HG03175 (cell line): Measurements from ENCODE around the gene SWAP70.

ENCODE experiments used
- ATAC-seq: cut with Tn5 transposase; IDR thresholded peaks from one replicate; pipeline ENCODE4 v1.9.1; 2021; ENCODE audit warnings: mild to moderate bottlenecking, moderate library complexity; ENCODE audit not compliant: unreplicated experiment

SWAP70 gene

DNA sequence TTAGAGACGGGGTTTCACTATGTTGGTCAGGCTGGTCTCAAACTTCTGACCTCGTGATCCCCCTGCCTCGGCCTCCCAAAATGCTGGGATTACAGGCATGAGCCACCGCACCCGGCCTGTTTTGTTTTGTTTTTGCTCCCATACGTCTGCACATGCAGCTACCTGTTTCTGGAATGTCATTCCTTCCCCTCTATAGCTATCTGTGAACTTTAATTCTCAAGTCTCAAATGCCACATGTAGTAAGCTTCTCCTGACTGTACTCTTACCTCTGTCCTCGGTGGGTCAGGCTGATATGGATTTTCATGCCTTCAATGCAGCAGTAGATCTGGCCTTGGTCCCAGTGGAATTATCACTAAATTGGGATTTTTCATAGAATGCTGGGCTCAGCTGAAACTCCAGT lies 12.4 kb upstream of the SWAP70 start:
- ATAC-seq: no peak

DNA sequence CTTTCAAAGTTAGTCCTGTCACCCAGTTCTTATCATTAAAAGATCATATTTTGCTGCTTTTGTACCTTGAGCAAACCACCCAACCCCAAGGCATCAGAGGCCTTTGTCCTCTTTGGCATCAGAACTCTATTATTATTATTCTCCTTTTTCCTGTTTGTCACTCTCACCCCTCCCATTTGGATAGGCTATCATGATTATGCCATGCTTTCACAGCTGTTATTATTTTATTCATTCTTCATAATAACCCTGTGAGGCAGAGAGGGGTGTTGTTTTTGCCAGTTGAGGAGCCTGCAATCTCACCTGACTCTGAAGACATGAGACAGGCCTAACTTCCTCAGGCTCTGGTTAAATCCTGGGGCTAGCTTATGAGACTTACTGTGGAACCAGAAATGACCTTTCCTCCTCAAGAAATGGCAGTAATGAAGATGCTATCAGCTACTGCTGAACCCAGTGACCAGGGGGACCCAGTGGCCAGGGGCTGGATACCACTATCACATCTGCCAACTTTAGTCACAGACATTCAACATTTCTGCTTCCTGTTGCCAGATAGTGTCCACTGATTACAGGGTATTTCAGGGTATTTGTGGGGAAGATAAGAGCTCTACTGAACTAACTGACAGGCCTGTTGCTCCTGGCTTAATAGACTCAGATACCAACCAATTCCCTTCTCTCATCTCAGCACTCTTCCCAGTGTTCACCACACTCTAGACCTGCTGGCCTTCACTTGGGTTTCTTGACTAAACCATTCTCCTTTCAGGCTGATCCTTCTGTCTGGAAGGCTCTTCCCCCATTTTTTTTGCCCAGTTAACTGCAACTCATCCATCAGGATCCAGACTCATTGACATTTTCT lies 11.8 kb upstream of the SWAP70 start:
- no peak for ATAC-seq

DNA sequence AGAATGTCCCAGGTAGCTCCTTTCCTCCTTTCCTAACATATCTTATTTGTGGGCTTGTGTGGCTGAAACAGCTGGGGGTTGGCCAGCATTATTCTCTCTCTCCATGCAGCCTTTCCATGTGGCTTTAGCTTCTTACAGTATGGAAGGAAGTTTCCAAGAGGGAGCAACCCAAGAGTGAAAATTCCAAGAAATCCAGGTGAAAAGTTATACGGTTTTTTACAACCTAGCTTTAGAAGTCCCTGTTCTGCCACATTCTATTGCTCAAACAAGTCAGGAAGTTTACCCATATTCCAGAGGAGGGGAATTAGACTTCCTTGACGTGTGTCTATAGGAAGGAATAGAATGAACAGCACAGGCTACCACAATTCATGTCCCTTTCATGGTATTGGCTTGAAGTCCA lies 10.0 kb upstream of the SWAP70 start:
- ATAC-seq: no peak

DNA sequence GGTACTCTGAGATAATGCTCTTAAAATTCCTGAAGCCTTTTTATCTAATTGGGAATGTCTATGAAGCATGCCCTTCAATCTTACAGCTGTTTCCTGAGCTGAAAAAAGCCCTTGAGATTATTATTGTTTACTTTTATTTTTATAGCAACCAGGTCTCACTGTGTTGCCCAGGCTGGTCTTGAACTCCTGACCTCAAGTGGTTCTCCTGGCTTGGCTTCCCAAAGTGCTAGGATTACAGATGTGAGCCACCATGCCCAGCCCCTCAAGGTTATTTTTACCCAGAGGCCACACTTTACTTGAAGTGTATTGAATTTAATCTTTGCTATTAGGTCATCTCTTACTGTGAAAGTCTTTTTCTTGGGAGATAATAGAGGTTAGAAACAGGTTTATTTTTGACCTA lies 7.0 kb upstream of the SWAP70 start:
- ATAC-seq: no peak

DNA sequence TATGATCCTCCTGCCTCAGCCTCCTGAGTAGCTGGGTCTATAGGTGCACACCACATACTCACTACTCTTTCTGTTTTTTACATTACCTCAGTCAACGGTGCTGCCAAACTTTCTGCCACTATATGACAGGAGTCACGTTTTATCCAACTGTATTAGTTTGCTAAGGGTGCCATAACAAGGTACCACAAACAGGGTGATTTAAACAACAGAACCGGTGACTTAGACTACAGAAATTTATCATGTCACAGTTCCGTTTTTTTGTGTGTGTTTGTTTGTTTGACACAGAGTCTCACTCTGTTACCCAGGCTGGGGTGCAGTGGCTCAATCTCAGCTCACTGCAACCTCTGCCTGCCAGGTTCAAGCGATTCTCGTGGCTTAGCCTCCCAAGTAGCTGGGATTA lies 6.3 kb upstream of the SWAP70 start:
- ATAC-seq: no peak

DNA sequence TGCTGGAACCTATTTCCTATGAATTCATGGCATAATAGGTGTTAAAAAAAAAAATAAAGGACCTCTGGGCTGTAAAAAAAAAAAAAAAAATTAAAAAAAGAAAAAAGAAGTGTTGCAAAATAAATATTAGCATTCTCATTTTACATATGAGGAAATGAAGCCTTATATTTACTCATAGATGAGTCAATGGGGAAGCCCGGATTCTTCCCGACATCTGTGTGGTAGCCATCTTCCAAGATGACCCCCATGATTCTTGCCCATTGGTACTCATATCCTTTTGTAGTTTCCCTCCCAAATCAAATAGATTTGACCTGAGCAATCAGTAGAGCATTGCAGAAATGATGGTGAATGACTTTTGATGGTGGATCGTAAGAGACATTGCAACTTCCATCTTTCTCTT lies 3.0 kb upstream of the SWAP70 start:
- ATAC-seq: no peak

DNA sequence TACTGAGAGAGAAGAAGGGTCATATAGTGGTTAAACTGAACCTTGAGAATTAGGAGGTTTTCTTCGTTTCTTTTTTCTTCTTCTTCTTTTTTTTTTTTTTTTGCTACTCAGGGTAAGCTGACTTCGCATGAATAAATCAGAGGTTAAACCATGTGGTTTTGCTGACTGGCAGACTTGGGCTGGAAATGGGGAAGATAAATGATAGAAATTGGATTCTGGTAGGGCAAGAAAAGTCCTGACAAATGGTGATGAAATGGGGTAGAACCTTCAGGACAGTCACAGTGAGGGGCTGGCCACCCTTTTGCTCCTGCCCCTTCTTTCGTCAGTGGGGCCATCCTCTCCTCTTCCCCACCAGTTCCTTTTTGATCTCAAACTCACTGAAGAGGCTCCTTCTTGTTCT lies 1.6 kb upstream of the SWAP70 start:
- ATAC-seq: no peak

DNA sequence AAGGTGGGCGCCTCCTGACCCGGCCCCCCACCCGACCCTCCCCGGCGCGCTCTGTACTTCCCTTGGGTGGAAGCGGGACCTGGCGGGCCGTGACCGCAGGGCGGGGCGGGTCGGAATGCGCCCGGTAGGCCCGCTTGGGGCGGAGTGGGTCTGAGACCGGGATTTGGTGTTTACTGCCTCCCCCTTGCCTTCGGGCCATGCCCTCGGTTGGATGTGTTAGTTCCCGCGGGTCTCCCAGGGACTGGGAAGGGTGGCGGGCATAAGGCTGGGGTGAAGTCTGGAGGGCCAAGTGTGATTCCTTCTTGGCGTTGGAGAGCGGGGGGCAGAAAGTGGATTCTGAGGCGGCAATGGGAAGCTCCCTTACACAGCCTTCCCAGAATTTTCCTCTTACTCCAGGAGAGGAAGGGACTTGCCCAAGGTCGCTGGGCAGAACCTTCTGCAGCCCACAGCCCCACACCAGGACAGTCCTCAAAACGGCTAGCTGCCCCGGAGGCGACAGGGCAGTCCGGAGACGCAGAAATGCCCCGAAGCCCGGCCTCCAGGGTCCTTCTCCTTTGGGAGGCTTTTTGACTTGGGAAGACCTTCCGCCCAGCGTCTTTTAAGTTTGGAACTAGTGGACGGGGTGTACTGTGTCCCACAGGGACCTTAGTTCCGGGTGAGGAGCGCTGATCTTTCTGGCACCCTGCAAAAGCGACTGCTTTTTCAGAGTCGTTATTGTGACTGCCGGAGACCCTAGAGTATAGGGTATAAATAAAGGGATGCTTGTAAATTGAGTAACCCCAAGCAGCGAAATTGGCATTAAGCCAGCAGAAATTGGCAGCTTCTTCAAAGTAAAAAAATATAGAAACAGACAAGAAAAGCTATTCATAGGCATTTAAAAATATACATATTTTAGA lies 647 bp downstream of the SWAP70 start:
- ATAC-seq: peak; percentile 40

DNA sequence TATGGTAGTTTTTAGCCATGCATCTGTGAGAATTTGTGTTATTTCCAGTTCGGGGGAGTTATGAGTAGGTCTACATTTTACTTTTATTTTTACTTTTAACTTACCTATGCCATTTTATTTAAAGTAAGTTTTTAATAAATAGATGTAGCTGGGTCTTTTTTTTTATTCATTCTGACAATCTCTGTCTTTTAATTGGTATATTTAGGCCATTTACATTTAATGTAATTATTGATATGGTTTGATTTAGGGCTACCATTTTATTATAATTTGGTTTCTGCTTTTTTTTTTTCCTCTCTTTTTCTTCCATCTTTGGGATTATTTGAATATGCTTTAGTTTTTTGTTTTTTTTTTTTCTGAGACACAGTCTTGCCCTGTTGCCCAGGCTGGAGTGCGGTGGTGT lies 1.9 kb downstream of the SWAP70 start:
- no peak for ATAC-seq

DNA sequence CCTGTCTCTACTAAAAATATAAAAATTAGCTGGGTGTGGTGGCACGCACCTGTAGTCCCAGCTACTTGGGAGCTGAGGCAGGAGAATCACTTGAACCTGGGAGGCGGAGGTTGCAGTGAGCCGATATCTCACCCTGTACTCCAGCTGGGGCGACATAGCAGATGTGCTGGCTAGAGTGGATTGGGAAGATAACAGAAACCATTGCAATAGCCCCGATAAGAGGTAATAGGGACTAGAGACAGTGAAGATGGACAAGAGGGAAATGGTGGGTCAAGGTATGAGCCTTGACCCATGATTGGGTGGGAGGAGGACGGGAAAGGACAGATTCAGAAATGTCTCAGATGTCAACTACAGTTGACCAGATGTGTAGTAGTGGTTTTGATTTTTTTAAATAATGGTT lies 6.1 kb downstream of the SWAP70 start:
- no peak for ATAC-seq

DNA sequence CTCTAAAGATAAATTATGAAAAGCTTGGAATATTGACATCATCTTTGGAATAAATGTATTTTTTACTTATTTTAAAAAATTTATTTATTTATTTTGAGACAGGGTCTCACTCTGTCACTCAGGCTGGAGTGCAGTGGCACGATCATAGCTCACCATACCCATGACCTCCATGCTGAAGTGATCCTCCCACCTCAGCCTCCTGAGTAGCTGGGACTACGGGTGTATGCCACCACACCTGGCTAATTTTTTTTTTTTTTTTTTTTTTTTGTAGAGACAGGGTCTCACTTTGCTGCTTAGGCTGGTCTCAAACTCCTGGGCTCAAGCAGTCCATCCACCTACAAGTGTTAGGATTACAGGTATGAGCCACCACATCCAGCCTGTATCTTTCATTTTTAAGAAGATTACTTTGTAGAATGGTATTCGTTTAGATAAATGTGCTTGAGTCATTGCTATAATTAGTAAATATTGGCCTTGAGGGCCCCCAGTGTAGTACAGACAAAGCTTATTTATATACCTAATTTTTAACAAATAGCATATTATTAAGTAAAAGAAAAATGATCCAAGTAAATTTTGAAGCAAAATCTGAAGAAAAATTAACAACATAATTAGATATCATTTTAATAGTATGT lies 8.5 kb downstream of the SWAP70 start:
- ATAC-seq: no peak

DNA sequence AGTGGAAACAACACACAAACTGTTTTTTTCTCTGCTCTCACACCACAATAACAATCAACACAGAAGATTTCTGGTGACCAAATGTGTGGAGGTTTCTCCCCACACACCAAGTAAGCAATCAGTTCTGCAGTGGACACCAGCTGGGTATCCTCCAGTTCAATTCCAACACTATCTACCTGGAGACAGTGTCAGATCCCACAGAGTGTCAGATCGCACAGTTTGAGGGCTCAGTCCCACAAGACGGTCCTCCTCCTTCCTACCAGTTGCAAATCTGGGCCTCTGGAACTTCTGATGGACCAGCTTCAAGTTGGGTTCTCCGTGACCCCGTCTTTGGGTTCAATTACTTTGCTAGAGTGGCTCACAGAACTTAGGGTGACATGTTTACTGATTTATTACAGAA lies 9.0 kb downstream of the SWAP70 start:
- no peak for ATAC-seq

DNA sequence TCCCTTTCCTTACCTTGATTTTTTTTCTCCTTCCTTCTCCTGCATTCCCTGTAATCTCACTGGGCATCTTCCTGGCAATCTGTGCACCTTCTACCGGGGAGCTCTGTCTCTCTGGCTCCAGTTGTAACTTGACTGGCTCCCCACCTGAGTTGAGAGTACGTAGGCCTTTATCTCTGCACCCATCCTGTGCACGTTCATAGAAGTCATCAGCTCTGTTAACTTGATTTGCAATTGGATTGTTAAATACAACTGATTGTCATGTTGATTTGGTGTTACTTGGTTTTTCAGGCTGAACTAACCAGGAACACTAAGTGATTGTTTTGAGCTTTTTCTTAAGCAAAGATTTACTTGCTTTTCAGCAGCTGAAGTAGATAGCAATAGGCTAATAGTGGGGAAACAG lies 11.8 kb downstream of the SWAP70 start:
- ATAC-seq: no peak

DNA sequence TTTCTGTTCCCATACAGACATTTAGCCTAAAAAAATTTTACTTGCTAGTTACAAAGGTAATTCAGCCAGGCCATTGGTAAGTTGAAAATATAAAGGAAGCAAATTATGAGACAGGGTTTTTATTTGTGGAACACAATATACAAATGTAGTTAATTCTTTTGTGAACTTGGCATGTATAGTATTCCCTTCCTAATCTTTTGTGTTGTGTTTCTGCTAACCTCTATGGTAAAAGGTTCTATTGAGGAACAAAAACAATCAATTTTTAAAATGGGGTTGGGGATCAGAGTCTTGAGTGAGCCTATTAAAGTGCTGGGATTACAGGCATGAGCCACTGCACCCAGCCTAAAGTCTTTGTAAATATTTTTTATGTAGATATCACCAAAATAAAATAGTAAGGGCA lies 14.1 kb downstream of the SWAP70 start:
- no peak for ATAC-seq

DNA sequence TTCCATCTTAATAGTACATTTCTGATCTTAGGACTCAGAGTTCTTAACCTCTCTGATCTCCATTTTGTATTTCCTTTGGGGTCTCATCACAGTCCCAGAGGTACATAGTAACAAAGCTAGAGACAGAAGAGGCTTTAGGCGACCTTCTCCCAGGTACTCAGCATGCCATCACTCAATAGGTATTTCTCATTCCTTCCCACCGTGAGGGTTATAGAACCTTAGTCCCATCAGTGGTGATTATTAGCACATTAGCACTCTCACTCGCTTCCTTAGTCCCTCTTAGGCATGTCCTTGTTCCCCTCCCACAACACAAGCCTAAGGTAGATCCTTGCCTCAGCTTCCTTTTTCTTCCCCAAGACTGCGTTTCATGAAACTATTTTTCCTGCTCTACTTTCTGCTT lies 14.7 kb downstream of the SWAP70 start:
- ATAC-seq: no peak

DNA sequence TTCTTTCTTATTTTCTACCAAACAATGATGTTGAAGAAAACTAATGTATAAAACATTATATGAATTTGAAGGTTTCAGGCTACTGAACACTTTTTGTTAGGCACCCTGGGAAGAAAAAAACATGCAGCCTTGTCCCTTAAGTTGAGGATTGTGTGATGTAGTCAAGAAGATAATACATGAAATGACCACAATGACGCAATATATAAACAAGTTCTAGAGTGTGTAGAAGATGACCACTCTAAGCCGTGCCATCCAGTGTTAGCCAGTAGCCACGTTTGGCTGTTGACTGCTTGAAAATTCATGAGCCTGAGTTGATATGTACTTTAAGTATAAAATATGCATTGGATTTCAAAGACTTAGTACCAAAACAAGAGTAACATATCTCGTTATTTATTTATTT lies 16.2 kb downstream of the SWAP70 start:
- ATAC-seq: no peak

DNA sequence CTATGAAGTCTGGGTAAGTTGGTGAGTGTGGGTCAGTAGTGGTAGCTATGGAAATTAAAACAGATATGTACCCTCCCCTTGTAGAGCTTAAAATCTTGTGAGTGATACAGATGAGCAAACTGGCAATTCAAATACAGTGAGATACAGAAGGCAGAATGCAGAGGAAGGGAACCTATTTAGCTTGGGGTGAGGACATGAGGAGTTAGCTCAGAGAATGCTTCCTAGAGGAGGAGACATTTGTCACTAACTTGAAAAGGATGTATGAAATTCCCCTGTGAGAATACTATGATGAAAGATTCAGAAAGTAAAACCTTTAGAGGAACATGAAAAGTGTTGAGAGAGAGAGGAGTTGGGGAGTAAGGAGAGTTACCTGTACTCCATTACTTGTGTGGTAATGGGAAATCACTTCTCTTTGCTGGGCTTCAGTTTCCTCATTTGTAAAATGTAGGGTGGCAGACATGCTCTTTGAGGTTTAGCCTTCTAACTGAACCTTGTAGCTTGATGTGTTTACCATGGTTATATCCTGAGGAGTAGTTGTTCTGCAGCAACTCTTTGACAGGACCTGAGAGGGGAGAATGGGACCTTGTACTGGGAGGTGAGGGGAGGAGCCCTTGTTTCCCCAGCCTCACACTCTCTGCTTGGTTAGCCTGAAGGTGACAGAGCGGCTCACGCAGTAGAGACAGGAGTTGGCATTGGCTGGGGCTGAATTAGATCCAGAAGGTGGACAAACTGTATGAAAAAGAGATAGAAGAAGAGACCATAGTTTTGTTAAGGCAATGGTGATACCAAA lies 17.9 kb downstream of the SWAP70 start:
- peak; percentile 48 for ATAC-seq

DNA sequence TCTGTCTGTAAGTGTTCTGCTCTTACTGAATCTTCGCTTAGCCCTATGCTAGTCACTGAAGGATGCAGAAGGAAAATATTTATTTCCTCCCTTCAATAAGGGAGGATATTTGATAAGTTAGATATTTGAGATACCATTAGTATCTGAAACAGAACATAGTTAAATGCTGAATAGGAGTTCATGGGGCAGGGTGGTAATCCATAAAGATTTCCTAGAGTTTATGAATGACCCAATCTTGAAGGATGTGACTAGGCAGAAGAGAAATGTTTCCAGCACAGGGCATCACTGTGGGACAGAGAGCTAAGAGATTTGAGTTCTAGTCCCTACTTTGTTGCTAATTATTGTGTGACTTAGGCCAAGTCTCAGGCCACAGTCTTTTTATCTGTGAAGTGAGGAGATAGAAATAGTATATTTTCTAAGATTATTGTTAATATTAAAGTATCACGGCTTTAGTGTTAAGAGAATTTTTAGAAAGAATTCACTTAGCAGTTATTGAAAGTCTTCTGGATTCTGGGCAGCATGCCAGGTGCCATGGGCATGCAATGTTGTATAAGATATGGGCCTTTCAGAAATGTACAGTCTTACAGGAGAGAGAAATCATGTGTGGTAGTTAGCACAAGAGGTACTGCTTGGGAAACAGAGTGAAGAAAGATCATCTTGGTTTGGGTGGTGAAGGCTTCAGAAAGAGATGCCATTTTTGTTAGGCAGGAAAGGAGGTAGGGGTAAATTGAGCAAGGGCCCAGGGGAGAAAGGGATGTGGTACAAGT lies 24.0 kb downstream of the SWAP70 start:
- ATAC-seq: no peak

DNA sequence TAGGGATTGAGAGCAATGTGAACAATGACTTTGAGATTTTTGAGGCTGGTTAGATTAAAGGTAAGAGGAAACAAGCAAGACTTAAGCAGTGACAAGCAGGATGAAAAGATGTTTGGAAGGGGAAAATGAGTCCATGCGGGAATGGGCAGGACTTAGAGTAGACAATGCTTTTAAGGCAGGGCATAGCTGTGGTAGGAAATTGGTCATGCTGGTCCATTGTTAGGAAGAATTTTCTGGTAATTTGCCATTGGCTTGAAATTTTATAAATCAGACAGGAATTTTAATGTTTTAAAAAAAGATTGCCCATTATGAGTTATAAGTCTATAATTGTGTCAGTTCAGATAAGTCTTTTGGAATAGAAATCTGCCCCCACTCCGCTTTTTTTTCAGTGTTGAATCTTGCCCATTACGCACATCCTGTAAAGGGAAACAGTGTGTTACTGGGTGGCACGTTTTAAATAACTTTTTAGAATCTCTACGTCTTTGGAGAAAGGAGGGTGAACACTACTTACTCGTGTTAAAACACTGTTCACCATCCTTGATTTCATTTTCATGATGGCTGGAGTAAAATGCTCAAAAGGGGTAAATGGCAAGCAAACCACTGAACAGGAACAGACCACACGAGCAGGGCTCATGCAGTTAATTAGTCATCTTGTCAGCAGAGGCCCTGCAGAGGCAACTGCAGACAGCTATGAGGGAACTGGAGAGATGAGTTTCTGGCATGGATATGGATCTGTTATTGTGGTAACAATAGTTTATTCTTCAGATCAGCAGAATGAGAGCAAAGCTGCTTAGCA lies 25.0 kb downstream of the SWAP70 start:
- peak; percentile 86 for ATAC-seq
